GM19467 (cell line): ENCODE results near the gene TREH.

Experiments
- ATAC-seq: cut with Tn5 transposase; IDR thresholded peaks from one replicate; pipeline ENCODE4 v1.9.1; 2021; ENCODE audit warnings: mild to moderate bottlenecking, moderate library complexity; ENCODE audit not compliant: unreplicated experiment

The TREH gene

DNA sequence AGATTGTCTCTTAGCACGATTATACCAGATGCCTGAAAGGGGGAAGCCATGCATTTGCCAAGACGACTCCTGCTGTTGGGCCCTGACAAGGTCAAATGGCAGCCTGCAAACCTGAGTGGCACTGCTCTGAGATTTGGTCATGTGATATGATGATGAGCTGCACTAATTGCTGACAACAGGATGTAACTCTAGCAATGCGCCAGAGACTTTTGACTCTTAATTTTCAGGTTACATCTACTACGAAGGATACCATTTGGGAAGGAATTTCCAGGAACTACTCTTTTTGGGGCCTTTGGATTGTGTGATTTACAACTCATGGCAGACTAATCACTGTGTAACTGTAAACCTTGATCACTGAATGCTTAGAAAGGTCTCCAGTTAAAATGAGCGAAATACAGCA, 13.1 kb downstream of the TREH start:
- no peak for ATAC-seq

DNA sequence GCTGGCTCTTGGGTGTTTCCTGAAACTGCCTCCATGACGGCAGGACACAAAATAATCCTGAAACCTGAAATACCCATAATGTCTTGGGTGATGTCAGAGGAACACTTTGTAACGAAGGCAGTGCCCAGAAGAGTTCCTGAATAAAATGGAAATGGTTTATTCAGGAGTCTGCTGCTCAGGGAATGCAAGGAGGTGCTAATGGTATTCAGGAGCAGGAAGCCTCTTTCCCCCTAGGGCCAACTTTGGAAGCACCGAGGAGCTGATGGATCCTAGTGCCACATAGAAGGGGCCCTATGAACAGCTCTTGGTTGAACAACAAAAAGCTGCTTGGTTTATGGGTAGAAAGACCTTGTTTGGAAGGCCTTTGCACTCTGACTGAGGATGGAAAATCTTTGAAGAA, 15.5 kb downstream of the TREH start:
- no peak for ATAC-seq

DNA sequence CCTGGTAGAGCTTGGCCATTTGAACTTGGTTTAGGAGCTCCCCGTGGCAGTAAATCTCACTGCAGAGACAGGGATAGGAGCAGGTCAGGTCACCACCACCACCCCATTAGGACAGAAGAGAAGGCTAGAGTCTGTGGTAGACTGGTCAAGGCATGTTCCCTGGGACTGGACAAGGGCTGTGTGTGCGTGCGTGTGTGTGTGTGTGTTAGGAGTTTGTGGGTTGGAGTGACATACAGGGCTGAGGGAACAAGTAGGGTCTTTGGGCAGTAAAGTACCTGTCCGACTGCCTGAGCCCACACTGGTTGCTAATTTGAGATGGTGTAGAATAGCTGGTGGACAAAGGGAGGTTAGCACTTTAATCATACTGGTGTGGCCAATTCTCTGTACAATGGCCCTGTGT, 16.1 kb downstream of the TREH start:
- no peak for ATAC-seq

DNA sequence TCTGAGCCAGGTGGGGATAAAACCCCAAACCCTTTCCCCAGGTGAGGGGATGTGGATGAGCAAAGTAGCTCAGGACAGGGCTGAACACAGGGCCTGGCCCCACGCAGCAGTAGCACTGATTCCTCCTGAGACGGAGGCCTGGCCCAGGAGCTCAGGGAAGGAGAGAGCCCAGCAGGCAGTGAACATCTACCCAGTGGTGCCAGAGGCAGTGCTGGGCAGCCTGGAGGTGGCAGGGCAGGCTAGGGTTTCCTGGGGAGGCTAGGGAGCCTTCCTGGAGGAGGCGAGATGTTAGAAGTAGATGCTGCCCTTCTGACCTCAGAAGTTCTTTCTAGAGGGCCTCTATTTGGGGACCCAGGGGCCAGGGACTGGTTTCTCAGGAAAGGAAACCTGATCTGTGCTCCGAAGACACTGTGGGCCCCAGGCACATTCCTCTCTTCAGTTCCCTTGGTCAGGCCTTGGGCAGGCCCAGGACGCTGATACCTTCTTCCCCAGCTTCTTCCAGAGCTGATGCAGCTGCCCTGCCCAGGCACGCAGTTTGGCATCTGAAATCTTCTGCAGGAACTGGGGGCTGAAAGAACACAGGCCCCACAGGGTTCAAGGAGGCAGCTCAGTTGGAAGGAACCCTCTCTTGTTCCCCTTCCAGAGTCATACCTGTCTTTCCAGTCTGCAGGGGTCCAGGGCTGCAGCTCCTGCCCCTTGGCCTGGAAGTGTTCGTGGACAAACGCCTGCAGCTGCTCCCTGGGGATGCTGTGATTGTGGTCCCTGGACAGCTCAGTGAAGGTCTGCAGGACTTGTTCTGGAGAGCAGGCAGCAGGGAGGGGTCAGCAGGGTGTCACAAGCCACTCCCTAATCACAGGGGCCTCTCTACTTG, 16.8 kb downstream of the TREH start:
- ATAC-seq = no peak

DNA sequence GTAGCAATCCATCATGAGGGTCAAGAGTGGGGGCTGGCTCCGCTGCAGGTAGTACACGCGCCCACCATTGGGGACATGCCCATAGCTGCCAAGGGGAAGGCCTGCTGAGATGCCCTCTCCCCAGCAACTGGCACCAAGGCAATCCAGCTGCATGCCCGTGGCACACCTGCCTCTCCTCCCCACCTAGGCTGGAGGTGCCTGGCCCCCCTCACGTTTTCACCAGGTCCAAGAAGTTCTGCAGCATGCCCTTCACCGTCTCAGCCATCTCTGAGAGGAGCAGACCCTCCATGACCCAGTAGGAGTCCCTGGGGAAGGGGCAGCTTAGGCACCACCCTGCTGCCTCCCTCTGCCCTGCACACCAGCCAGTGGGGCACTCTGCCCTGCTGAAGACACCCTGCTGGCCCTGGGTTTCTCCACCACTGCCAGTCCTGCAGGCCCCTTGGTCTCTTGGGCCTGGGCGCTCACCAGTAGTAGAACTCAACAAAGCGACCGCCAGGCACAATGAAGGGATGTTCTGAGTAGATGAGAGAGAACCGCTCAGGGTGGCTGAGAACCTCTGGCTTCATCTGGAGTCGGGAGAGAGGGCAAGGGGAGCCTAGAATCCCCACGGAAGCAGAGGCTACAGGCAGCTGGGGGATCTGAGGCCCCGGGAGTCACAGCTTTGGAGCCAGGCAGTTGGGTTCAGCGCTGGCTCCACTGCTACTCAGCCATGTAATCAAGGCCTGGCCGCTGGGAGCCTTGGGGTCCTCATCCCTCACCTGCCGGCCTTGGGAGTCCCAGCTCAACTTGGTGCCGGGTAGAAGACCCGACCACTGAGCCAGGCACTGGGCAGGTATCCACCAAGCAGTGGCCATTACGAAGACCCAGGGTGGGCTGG, 17.8 kb downstream of the TREH start:
- no peak for ATAC-seq

DNA sequence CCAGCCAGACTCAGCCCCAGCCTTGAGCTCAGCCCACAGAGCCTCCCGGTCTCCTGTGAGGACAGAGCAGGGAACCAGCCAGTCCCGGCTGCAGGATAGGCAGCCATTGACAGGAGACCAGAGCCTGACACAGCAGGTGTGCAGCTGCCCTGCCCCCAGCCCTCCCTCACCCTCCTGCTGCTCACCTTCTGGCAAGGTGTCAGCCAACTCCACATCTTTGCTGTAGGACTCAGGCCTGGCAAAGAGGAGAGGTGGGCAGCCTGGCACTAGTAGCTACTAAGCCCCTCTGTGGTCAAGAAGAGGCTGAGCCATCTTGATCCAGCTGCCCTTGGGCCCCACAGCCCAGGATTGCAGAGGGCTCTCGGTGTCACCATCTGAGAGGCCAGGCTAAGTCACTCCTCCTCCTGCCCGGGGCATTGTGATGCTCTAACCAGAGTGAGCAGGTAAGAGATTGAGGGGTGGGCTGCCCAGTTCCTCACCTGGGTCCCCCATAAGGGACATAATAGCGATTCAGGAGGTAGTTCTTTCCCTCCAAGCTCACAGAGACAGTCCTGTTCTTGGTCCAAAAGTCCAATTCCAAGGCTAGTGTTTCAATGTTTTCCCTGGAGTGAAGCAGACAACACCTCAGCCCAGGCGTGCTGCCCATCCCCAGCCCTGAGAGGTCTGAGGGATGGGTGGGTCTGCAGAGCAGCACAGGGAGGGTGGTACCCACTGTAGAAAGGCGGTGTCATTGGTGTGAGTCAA, 18.6 kb downstream of the TREH start:
- ATAC-seq = no peak

DNA sequence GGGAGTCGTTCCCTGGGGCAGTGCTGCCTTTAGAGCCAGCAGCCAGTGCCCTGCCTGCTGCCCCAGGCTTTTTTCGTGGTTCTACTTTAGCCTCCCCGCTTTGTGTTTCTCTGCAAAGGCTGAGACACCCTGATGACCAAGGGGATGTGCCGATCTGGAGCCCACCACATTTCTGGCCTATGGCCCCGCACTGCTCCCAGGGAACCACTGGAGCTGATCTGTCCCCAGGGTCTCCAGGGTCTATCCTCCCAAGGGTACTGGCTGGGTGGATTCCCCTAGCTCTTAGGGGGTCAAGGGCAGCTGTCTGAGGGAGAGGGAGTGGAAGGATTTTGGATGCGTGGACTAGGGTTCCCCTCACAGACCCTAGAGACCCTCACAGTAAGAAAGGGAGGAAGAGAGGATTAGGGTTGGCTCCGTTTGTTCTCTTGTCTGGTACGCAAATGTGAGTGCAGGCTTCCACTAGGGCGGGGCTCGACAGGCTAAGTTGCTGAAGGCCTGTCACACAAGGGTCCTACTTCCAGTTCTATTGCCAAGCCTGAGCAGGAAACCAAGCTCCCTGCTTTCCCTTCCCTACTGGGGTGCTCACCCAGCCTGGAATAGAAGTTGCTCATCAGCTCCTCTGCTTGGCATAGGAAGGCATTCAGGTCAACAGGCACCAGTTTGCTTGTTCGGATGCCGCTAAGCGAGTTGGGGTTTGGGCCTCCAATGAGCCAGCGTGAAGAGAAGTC, 19.3 kb downstream of the TREH start:
- ATAC-seq = no peak

DNA sequence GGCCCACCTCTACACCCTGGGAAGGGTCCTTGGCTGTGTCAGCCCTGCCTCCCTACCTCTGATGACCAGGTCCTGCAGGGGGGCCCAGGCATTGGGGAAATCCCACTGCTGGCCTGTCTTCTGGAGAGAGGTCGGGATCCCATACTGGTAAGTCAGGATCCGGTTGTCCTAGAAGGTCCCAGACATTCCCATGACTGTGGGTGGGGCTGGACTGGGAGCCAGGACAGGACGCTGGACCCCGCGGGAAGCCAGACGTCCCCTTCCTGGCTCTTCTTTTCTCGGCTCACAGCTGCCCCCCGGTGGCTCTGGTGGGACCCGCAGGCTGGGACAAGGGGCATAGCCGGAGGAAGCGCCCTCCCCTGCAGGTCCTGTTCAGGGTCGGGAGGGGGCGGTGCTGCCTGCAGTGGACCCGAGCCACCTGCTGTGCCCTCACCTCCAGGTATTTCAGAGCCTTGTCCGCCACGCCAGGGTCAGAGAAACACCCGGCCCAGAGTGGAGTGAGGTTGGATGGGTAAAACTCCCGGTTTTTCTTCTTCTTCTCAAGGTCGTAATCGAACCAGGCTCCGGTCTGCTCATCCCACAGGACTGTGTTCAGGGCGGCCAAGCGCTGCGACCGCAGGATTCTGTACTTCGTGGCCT, 20.0 kb downstream of the TREH start:
- peak; percentile 95 for ATAC-seq

DNA sequence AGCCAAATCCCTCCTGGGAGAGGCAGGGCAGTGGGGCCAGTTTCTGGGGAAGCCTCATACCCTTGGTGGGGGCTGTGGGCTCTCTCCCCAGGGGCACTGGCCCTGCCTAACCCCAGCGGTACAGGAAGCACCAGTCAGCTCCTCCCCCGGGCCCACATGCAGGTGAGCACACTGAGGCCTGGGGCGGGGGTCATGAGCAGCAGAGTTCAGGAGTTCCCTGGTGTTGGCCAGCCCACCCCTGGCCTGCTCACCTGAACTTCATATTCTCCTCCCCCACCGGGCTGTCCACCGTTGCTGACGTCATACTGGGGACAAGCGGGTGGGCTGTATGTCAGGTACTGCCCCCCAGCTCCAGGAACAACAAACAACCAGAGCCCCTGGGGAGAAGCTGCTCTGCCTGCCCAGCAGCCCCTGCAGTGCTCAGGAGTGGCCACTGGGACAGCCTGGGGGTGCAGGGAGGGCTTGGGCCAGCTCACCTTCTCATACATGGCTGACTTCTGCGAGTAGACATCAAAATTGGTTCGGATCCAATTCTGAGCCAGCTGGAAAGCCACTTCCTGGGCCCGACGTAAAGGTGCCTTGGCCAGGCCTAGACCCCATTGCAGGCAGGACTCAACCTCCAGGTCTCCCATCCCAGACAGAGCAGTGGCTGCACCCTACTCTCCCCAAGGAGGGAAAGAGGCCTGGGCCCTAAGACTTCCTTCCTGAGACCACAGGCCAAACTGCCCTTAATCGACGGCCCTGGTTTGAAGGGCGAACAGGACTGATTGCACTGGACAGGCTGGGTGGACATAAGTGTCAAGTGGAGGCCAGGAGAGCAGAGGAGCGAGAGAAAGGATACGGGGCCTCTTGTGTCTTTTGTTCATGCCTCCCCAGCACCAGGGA, 20.8 kb downstream of the TREH start:
- ATAC-seq = no peak

DNA sequence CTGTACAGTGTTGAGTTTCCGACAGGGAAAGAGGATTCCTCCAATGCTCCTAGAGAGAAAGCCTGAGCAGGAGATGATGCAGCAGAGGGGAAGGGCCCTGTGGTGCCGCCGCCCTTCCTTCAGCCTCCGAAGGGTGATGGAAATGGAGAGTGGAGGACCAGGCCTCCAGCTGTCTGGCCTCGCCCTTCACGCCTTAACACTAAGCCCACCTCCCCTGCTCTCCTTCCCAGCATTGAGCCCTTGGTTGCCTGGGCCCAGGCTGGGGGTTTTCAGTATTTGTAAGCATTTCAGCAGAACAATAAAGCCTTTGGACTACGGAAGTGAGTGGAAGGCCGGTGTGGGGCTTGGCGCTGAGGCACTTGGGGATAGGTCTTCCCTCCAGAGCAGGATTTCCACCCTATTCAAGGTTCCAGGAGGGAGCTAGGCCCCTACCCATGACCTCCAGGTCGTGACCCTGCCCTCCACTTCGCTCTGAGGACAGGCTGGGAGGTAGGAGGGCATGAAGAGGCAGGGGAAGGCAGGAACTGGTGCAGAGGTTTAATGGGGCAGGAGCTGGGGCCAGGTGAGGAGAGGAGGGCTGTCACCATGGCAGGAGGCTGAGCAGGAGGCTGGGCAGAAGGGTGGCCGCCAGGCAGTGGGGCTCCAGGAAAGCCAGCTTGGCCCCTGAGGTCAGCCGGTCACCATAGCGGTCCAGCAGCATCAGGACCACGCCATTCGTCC, 21.6 kb downstream of the TREH start:
- ATAC-seq = no peak

DNA sequence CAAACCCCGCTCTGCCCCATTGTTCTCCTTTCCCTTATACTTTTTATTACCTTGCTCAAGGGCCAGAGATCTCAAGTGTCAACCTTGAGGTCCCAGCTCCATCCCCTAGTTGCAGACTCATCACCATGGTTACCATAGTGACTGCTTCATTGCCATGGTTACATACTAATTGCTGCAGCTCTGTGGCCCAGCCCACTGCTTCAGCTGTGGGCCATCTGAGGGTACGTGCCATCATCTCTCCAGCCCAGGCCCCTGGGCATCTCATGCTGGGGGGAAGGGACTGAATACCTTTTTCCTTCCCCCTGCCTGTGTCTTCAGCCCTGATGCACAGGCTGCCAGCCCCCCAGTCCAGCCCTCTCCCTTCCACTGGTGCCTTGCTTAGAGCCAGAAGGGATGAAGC, 22.2 kb downstream of the TREH start:
- no peak for ATAC-seq

DNA sequence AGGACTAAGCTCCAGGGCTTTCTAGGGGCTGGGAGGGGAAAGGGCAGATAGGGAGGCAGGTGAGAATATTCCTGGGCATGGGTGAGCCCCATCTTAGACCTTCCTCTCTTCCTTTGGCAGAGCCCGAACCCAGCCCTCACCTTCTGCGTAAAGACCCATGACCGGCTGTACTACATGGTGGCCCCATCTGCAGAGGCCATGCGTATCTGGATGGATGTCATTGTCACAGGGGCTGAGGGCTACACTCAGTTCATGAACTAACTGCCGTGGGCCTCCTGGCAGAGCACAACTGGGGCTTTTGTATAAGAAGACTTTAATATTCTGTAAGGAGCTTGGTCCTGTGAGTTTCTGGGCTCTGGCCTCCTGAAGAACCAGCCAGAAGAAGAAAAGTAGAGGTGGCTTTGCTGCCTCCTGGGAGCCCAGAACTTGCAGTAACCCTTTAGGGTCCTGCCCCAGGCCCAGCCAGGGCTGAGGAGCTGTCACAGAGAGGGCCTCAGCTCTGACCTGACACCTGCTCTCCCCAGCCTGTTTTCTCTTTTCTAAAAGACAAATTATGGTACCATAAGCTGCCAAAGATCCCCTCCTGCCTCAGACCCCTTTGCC, 22.8 kb downstream of the TREH start:
- ATAC-seq = no peak

DNA sequence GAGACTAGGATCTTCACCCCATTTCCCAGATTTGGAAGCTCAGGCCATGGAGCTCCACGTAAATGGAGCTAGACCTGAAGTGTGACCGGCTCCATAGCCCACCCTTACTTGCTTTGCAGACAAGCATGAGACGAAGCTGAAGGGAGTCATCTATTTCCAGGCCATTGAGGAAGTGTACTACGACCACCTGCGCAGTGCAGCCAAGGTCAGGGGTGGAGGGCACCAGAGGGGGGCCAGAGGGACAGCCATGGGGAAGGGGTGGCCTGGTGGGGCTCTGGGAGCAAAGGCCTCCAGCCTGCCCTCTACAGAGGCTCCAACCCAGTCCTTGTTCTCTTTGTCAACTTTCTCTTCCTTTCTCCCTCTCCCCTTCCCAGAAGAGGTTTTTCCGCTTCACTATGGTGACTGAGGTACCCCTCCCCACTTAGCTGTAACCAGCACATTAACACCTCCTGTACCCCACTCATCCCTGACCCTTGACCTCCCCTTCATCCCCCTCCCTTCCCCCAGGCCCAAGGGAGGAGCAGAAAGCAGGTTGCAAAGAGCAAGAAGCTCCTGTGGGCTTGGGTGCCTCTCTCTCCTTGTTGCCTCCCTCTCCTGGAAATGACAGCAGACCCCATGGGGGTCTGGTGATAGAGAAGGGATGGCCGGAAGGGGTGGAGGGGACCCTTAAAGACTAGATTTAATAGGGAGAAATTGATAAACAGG, 23.8 kb downstream of the TREH start:
- no peak for ATAC-seq

DNA sequence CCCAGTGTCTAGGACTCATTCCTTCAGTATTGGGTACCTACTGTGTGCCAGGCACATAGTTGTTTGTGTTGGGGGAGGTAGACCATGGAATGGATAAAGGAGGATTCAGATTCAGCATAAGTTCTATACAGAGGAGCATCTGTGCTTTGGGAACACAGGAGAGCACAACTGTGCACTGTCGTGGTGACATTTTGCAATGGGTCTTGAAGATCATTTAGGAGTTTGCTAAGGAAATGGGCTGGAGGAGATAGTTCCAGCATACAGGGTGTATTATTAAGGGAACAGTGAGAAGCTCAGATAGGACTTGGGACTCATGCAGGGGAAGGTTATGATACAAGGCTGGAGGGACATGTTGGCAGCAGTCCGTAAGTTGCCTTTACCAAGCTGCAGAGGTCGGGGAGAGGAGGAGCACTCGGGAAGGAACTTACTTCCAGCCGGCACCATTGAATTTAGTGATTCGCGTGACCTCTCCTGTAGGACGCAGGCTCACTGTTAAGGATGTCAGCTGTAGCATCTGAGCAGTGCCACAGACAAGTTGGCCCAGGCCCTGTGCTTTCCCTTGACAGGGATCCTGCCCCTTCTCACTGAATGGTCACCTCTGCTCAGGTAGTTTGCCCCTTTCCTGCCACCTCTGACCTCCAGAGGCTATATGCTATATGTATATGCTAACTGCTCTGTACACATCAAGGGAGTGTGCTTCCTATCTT, 25.6 kb downstream of the TREH start:
- ATAC-seq = no peak

DNA sequence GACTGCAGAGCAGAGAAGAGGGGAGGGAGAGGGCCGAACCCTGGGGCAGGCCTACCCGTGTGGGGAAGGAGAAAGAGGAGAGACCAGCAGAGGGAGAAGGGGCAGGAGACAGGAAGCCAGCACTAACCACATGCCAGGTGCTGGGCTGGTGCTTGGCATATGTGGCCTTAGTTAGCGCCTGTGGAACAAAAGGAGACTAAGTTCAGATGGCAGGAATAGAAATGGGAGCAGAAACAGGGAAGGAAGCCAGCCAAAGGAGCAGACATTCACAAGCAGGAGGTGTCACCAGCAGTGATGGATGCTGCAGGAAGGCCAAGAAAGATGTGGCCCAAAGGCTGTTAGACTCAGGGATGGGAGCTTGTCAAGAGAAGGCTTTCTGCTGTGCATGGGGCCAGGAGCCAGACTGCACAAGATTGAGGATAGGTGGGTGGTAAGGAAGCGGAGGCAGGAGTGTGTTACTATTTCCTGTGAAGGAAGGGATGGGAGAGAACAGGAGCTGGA, 26.7 kb downstream of the TREH start:
- ATAC-seq = no peak

DNA sequence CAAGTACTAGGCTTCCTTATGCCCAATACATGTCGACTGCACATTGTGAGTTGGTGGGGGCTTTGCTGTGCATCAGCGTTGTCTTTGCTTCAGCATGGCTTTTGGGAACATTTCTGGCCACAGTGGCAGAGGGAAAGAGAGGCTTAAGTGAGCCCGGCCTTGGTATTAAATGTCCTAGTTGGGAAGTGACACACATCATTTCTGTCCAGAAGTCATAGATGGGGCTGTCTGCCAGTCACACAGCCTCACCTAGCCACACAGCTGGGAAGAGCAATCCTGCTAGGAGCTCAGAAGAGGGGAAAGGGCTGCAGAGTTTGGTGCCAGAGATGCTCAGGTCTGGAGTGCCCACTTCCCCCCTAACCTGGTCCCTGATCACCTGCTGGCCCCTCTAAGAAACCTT, 27.6 kb downstream of the TREH start:
- no peak for ATAC-seq

DNA sequence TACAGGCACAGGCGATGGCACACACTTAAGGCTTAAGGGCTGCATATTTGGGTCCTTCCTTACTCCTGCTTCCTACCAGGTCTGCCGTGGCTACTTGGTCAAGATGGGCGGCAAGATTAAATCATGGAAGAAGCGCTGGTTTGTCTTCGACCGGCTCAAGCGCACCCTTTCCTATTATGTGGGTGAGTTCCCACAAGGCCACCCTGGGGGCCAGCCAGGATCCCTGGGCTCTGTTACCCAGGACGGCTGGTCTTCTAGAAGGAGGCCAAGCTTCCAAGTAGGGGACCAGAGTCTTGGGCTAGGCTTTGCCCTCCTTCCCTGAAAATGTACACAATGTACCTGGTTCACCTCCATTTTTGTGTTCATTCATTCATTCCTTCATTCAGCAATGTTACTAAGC, 29.1 kb downstream of the TREH start:
- ATAC-seq = no peak
